Gastroesophageal sphincter (tissue), 4 donors: ENCODE measurements around the gene NKD2. TPM values are rescaled to one million over a fixed set of nuclear protein-coding genes. Genes with fewer than 3 reads are reported as not detected.
A peak's percentile ranks its signal among the peaks of the same experiment; 100 is the strongest.
"Not testable (repeated sequence)": the region's sequence is repeated elsewhere in the genome, so short reads cannot be mapped to it uniquely, and the experiment has no call there.

Source experiments
- ATAC-seq: fragments of 150-250 bp; one replicate; pipeline ENCODE4 v1.9.1; 2016; ENCODE audit warnings: mild to moderate bottlenecking, moderate library complexity
- H3K27ac ChIP-seq, 4 donors: fragments of 200-600 bp; sonication (generic) in 3 of 4; 1 replicate in 3 of 4; 2 replicates in 1 of 4; pipeline ENCODE4 v1.5.1; 2016 to 2019
- H3K27me3 ChIP-seq: fragments of 200-600 bp; sonication (generic); one replicate; pipeline ENCODE4 v1.5.1; 2019
- H3K36me3 ChIP-seq, 2 donors: fragments of 200-600 bp; sonication (generic); one replicate each; pipeline ENCODE4 v1.5.1; 2019; ENCODE audit warnings: control low read depth in 1 of 2
- H3K4me1 ChIP-seq, 3 donors: fragments of 200-600 bp; sonication (generic); 1 replicate in 2 of 3; 2 replicates in 1 of 3; pipeline ENCODE4 v1.5.1; 2016 to 2019; ENCODE audit warnings: control low read depth in 2 of 3
- H3K4me3 ChIP-seq, 2 donors: fragments of 200-600 bp; sonication (generic); one replicate each; pipeline ENCODE4 v1.5.1; 2019; ENCODE audit warnings: mild to moderate bottlenecking in 1 of 2, moderate library complexity in 1 of 2
- H3K9me3 ChIP-seq, 3 donors: fragments of 200-600 bp; sonication (generic); one replicate each; pipeline ENCODE4 v1.5.1; 2017 to 2019; ENCODE audit warnings: control low read depth in 2 of 3
- EP300 ChIP-seq: sonication (generic); formaldehyde crosslinking; IDR thresholded peaks from one replicate; pipeline ENCODE4 v1.6.1; 2017; ENCODE audit warnings: antibody characterized with exemption, mild to moderate bottlenecking
- POLR2A ChIP-seq, 2 donors: fragments of 450-650 bp; IDR thresholded peaks; one replicate each; pipeline ENCODE4 v1.6.1; 2017; ENCODE audit warnings: antibody characterized with exemption in 2 of 2, mild to moderate bottlenecking in 2 of 2, moderate library complexity in 1 of 2
- POLR2AphosphoS5 ChIP-seq: sonication (generic); formaldehyde crosslinking; IDR thresholded peaks from one replicate; pipeline ENCODE4 v1.6.1; 2017; ENCODE audit warnings: antibody characterized with exemption
- WGBS, 2 donors: methylation state at CpG; one replicate each; pipeline ENCODE4 v1.1.5; 2018; ENCODE audit warnings: low coverage in 1 of 2; 5-methylcytosine and 5-hydroxymethylcytosine counted together
- total RNA-seq, 4 donors: library from RNA; depleted of rRNA; stranded (reverse); fragments of >200 nt; gene quantifications; one replicate each; pipeline ENCODE4 v1.1.0, GENCODE V29; 2016
- TF ChIP-seq, protein P1 (sequence below), 4 experiments: fragments of 200-600 bp in 2 of 4; fragments of 450-650 bp in 2 of 4; sonication (generic) in 1 of 4; IDR thresholded peaks; one replicate each; pipeline ENCODE4 v1.5.1; 2017 to 2019; ENCODE audit warnings: antibody characterized with exemption in 4 of 4, mild to moderate bottlenecking in 2 of 4, moderate library complexity in 2 of 4

NKD2 gene
- total RNA-seq, 4 donors from 2014 or later = 1.8 to 6.1 (median 1.9) TPM

DNA sequence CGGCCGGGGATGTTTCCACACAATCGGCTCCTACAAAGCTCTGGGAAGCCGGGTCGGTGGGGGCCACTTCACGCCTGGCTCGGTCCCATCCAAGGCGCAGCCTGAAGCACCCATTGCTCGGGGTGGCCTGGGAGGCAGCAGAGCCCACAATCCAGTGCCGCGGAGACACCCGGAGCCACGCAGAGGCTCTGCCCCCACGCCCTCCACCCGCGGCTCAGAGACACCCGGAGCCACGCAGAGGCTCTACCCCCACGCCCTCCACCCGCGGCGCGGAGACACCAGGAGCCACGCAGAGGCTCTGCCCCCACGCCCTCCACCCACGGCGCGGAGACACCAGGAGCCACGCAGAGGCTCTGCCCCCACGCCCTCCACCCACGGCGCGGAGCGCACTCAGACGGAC lies 71.4 kb downstream of the NKD2 start:
- Histone ChIP-seq H3K27me3 (no peaks in the 10 kb centered on the region), H3K9me3 (no peaks in the 10 kb centered on the region), H3K4me1 (no peaks in the 10 kb centered on the region), H3K4me3 (no peak overlapping the region), H3K27ac (no peak overlapping the region), H3K36me3 (peaks cover 0 to 98% of the 10 kb centered on the region in 2 donors)
- TF ChIP-seq, protein P1, sequence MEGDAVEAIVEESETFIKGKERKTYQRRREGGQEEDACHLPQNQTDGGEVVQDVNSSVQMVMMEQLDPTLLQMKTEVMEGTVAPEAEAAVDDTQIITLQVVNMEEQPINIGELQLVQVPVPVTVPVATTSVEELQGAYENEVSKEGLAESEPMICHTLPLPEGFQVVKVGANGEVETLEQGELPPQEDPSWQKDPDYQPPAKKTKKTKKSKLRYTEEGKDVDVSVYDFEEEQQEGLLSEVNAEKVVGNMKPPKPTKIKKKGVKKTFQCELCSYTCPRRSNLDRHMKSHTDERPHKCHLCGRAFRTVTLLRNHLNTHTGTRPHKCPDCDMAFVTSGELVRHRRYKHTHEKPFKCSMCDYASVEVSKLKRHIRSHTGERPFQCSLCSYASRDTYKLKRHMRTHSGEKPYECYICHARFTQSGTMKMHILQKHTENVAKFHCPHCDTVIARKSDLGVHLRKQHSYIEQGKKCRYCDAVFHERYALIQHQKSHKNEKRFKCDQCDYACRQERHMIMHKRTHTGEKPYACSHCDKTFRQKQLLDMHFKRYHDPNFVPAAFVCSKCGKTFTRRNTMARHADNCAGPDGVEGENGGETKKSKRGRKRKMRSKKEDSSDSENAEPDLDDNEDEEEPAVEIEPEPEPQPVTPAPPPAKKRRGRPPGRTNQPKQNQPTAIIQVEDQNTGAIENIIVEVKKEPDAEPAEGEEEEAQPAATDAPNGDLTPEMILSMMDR (IDR thresholded peaks at IDR 0.05) = no peak
- no peak for TF ChIP-seq POLR2A (IDR thresholded peaks at IDR 0.05)
- TF ChIP-seq POLR2AphosphoS5 = no peak
- TF ChIP-seq EP300 = no peak
- ATAC-seq = no peak
- no CpG with 5 or more reads among the region's 35 CpGs for WGBS, 2 donors

DNA sequence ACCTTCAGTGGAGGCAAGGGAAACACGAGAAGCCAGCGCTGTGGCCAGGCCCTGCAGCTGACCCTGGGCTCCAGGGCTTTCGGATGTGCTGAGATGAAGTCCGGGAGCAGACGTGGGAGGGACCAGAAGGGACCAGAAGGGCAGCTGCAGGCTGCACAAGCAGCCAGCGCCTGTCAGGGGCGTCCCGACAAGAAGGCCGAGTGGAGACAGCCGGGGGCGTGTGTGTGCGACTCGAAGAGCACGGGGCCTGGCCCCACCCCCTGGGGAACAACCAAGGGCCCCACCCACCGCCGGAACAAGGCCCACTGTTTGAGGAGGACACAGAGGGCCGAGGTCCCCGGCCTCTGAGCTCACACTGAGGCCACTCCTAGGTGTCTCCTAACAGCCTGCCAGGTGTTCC lies 71.8 kb downstream of the NKD2 start:
- no peak overlapping the region for H3K4me3 ChIP-seq
- no peaks in the 10 kb centered on the region for H3K9me3 ChIP-seq
- 40% methylated on average over 1 of the region's 18 CpGs; no CpG with 5 or more reads in 1 of the 2 donors for WGBS, 2 donors
- no peaks in the 10 kb centered on the region for H3K27me3 ChIP-seq
- peaks cover 0 to 98% of the 10 kb centered on the region in 2 donors for H3K36me3 ChIP-seq
- no peaks in the 10 kb centered on the region for H3K4me1 ChIP-seq
- TF ChIP-seq POLR2AphosphoS5 = no peak
- no peak for TF ChIP-seq POLR2A (IDR thresholded peaks at IDR 0.05)
- TF ChIP-seq, protein P1 (IDR thresholded peaks at IDR 0.05) = no peak
- TF ChIP-seq EP300 = no peak
- no peak overlapping the region for H3K27ac ChIP-seq
- ATAC-seq = peak; percentile 26

DNA sequence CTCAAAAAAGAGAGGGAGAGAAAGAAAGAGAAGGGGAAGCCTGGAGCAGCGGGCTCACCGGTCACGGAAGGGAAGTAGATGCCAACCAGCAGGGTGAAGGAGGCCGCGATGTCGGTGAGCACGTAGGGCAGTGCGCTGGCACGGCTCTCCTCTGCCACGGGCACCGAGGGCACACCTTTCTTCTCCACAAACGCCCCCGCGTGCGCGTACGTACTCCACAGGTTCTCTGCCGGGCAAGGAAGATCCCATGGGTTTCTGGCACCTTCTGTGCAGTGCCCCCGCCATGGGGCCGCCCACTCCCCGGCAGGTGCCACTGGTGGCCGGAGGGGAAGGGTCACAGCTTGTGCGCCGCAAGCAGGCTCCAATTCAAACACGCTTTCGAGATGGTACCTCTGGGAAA lies 72.9 kb downstream of the NKD2 start:
- TF ChIP-seq POLR2AphosphoS5 (no peak), EP300 (no peak), POLR2A (IDR thresholded peaks at IDR 0.05) (no peak)
- TF ChIP-seq, protein P1 (IDR thresholded peaks at IDR 0.05) = no peak
- Histone ChIP-seq H3K27me3 (no peaks in the 10 kb centered on the region), H3K27ac (no peak overlapping the region), H3K4me1 (no peaks in the 10 kb centered on the region), H3K9me3 (no peaks in the 10 kb centered on the region), H3K36me3 (peaks cover 0 to 98% of the 10 kb centered on the region in 2 donors), H3K4me3 (no peak overlapping the region)
- no peak for ATAC-seq
- WGBS, 2 donors = 80 to 86% methylated on average over 7 to 15 of the region's 26 CpGs

DNA sequence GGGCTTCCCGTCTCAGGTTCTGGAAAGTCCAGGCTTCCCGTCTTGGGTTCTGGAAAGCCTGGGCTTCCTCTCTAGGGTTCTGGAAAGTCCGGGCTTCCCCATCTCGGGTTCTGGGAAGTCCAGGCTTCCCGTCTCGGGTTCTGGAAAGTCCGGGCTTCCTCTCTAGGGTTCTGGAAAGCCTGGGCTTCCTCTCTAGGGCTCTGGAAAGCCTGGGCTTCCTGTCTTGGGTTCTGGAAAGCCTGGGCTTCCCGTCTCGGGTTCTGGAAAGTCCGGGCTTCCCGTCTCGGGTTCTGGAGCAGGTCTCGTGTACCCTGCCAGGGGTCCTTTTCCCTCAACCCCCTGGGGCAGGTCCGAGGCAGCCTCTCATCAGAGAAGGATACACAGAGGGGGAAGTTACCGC lies 74.4 kb downstream of the NKD2 start:
- H3K27me3 ChIP-seq, H3K4me3 ChIP-seq, H3K27ac ChIP-seq, ATAC-seq, H3K4me1 ChIP-seq, H3K9me3 ChIP-seq: not testable (repeated sequence)
- no CpG with 5 or more reads among the region's 15 CpGs for WGBS, 2 donors
- H3K36me3 ChIP-seq = peaks cover 0 to 98% of the 10 kb centered on the region in 2 donors

DNA sequence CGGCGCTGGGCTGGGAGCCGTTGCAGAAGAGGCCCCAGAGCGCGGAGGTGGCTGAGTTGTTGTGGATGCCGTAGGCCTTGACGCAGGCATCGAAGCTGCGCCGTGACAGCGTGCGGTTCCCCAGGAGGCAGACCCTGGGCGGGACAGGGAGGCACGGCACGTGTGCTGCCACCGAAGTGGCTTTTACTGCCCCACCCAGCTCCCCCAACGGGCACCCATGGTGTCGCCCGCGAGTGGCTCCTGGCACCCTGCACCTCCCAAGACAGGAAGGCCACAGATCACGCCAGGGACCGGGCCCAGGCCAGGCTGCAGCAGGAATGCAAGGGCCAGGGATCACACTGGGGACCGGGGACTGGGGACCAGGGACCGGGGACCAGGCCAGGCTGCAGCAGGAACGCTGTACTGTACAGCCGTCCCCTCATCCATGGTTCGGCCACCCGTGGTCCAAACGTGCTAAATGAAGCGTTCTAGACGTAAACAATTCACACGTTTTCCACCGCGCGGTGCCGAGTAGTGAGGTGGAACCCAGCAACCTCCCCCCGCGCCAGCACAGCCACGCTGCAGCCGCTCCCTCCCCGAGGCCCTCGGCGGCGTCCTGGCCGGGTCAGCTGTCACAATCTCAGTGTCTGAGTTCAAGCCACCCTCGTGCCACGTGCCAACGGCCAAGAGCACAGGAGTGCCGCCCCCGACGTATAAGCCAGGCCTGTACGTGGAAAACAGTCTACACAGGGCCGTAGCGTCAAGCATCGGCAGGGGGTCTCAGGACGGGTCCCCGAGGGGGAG lies 75.4 kb downstream of the NKD2 start:
- no peak overlapping the region for H3K4me3 ChIP-seq
- no peak for ATAC-seq
- 97% methylated on average over 10 of the region's 57 CpGs; no CpG with 5 or more reads in 1 of the 2 donors for WGBS, 2 donors
- H3K9me3 ChIP-seq = no peaks in the 10 kb centered on the region
- no peaks in the 10 kb centered on the region for H3K4me1 ChIP-seq
- H3K36me3 ChIP-seq = peaks cover 0 to 98% of the 10 kb centered on the region in 2 donors
- no peaks in the 10 kb centered on the region for H3K27me3 ChIP-seq
- TF ChIP-seq EP300 (no peak), POLR2A (IDR thresholded peaks at IDR 0.05) (no peak), POLR2AphosphoS5 (no peak)
- TF ChIP-seq, protein P1 (IDR thresholded peaks at IDR 0.05) = no peak
- no peak overlapping the region for H3K27ac ChIP-seq
